Left lung (tissue), 10 donors: ENCODE measurements around the gene ZNF778. TPM values are rescaled to one million over a fixed set of nuclear protein-coding genes. Genes with fewer than 3 reads are reported as not detected.

Source experiments
- ATAC-seq: fragments of 200-7000 bp; cut with Tn5 transposase; one replicate; pipeline ENCODE4 v1.9.1; 2020; ENCODE audit warnings: moderate library complexity
- DNase-seq, 4 donors: peaks; one replicate each; pipeline ENCODE4 v3.0.0-alpha.2; 2013 to 2020
- H3K27ac ChIP-seq, 2 donors: fragments of 200-600 bp; sonication (generic) in 1 of 2; one replicate each; pipeline versions ENCODE4 v1.5.0 to v1.8.0; 2020 to 2021
- H3K27me3 ChIP-seq, 2 donors: fragments of 200-600 bp; sonication (generic) in 1 of 2; one replicate each; pipeline versions ENCODE4 v1.5.0 to v1.8.0; 2020 to 2021
- H3K36me3 ChIP-seq, 2 donors: fragments of 200-600 bp; sonication (generic) in 1 of 2; one replicate each; pipeline versions ENCODE4 v1.5.0 to v1.8.0; 2020 to 2021
- H3K4me1 ChIP-seq, 2 donors: fragments of 200-600 bp; one replicate each; pipeline ENCODE4 v1.8.0; 2021
- H3K4me3 ChIP-seq, 2 donors: fragments of 200-600 bp; sonication (generic) in 1 of 2; one replicate each; pipeline versions ENCODE4 v1.5.0 to v1.8.0; 2020 to 2021; ENCODE audit warnings: mild to moderate bottlenecking in 1 of 2
- H3K9me3 ChIP-seq, 2 donors: fragments of 200-600 bp; sonication (generic) in 1 of 2; one replicate each; pipeline versions ENCODE4 v1.5.0 to v1.8.0; 2020 to 2021
- CTCF ChIP-seq, 2 donors: fragments of 200-600 bp; sonication (generic) in 1 of 2; IDR thresholded peaks; one replicate each; pipeline versions ENCODE4 v1.5.0 to v1.8.0; 2021; ENCODE audit warnings: antibody characterized with exemption in 2 of 2
- intact Hi-C, 2 donors: fragments of 100-400 bp; cut with DNase I; formaldehyde crosslinking; loops; one replicate each; pipeline versions ENCODE4 v1.11.2 to v1.14.2; 2022
- polyA plus RNA-seq, 6 donors: library from polyadenylated mRNA; unstranded; fragments of 120-200 nt; gene quantifications; one replicate each; pipeline ENCODE4 v1.2.1, GENCODE V29; 2013; ENCODE audit not compliant: insufficient read length in 6 of 6
- total RNA-seq, 2 donors: library from RNA; stranded (reverse); fragmentation: NEBNext Ultra II Directional; extraction: Animal tissue kit (Norgen Biotek cat#: 25700); gene quantifications; one replicate each; pipeline ENCODE4 v1.2.1, GENCODE V29; 2021
- donor health status: DM: no; HTN: yes; CAD: no.
- donor health status: DM: no; HTN: no; CAD: no.

ZNF778 gene
- total and polyA plus RNA-seq, 8 donors = 4.0 to 9.5 (median 6.1) TPM

GRCh38 chr16:89230255-89230654 lies 12.8 kb downstream of the ZNF778 start:
- intact Hi-C loops = no loop called here
- ATAC-seq = no peak
- peaks cover 0 to 80% of the 10 kb centered on the region in 2 donors for H3K36me3 ChIP-seq
- peaks cover 0 to 24% of the 10 kb centered on the region in 2 donors for H3K9me3 ChIP-seq
- no peaks in the 10 kb centered on the region for H3K27me3 ChIP-seq
- no peak for DNase-seq
- H3K4me1 ChIP-seq = peaks cover 0 to 10% of the 10 kb centered on the region in 2 donors
- H3K4me3 ChIP-seq = no peak overlapping the region
- no peak for TF ChIP-seq CTCF (IDR thresholded peaks at IDR 0.05)
- no peak overlapping the region for H3K27ac ChIP-seq

- ATAC-seq (no peak), DNase-seq (no peak)
- intact Hi-C loops = no loop called here
- no peak overlapping the region for H3K4me3 ChIP-seq
- no peak overlapping the region for H3K27ac ChIP-seq
- peaks cover 0 to 10% of the 10 kb centered on the region in 2 donors for H3K4me1 ChIP-seq
- no peaks in the 10 kb centered on the region for H3K27me3 ChIP-seq
- no peak for TF ChIP-seq CTCF (IDR thresholded peaks at IDR 0.05)
- H3K9me3 ChIP-seq = peaks cover 0 to 18% of the 10 kb centered on the region in 2 donors
- peaks cover 0 to 62% of the 10 kb centered on the region in 2 donors for H3K36me3 ChIP-seq
Observed at GRCh38 chr16:89232107-89232506, 14.6 kb downstream of the ZNF778 start.

GRCh38 chr16:89233678-89234490 lies 16.4 kb downstream of the ZNF778 start:
- Histone ChIP-seq H3K36me3 (peaks cover 0 to 44% of the 10 kb centered on the region in 2 donors), H3K27me3 (no peaks in the 10 kb centered on the region), H3K4me1 (peaks cover 0 to 10% of the 10 kb centered on the region in 2 donors), H3K9me3 (peaks cover 0 to 1% of the 10 kb centered on the region in 2 donors), H3K4me3 (no peak overlapping the region), H3K27ac (peak overlapping the region; percentile 58 to 73)
- ATAC-seq = peak; percentile 86
- intact Hi-C loops = no loop called here
- TF ChIP-seq CTCF (IDR thresholded peaks at IDR 0.05) = no peak
- DNase-seq = no peak

- no peak for DNase-seq
- no peaks in the 10 kb centered on the region for H3K9me3 ChIP-seq
- H3K4me1 ChIP-seq = peaks cover 0 to 21% of the 10 kb centered on the region in 2 donors
- peaks cover 0 to 13% of the 10 kb centered on the region in 2 donors for H3K36me3 ChIP-seq
- TF ChIP-seq CTCF (IDR thresholded peaks at IDR 0.05) = no peak
- no peak for ATAC-seq
- no peak overlapping the region for H3K27ac ChIP-seq
- no peaks in the 10 kb centered on the region for H3K27me3 ChIP-seq
- H3K4me3 ChIP-seq = no peak overlapping the region
- intact Hi-C loops = no loop called here
Observed at GRCh38 chr16:89237733-89238132, 20.2 kb downstream of the ZNF778 start.

- peak; percentile 78 to 89 (median 84) for DNase-seq
- Histone ChIP-seq H3K4me3 (peak overlapping the region; percentile 57 to 66), H3K27ac (peak overlapping the region; percentile 96 to 97), H3K27me3 (no peaks in the 10 kb centered on the region), H3K9me3 (no peaks in the 10 kb centered on the region), H3K36me3 (no peaks in the 10 kb centered on the region), H3K4me1 (peaks cover 0 to 11% of the 10 kb centered on the region in 2 donors)
- ATAC-seq = peak; percentile 59
- no peak for TF ChIP-seq CTCF (IDR thresholded peaks at IDR 0.05)
- intact Hi-C loops = no loop called here
Observed at GRCh38 chr16:89241187-89242007, 23.9 kb downstream of the ZNF778 start.
